Skeletal muscle satellite cell (primary cell): Measurements from ENCODE around the gene CDK3. TPM values are rescaled to one million over a fixed set of nuclear protein-coding genes. Genes with fewer than 3 reads are reported as not detected.
A peak's percentile ranks its signal among the peaks of the same experiment; 100 is the strongest.
"Not testable (repeated sequence)": the region's sequence is repeated elsewhere in the genome, so short reads cannot be mapped to it uniquely, and the experiment has no call there.

ENCODE experiments used
- H3K27me3 ChIP-seq: 2 replicates; pipeline ENCODE4 v1.7.0; 2013; ENCODE audit warnings: low read length; ENCODE audit not compliant: control insufficient read depth, insufficient read depth
- H3K36me3 ChIP-seq: 2 replicates; pipeline ENCODE4 v1.7.0; 2013; ENCODE audit warnings: mild to moderate bottlenecking, control low read depth, low read length; ENCODE audit not compliant: insufficient read depth
- H3K4me1 ChIP-seq: 2 replicates; pipeline ENCODE4 v1.7.0; 2013; ENCODE audit warnings: low read length; ENCODE audit not compliant: control insufficient read depth, insufficient read depth
- H3K4me2 ChIP-seq: 2 replicates; pipeline ENCODE4 v1.7.0; 2013; ENCODE audit warnings: mild to moderate bottlenecking, low read length
- H3K4me3 ChIP-seq: 2 replicates; pipeline ENCODE4 v1.7.0; 2013; ENCODE audit warnings: low read length
- H3K9ac ChIP-seq: 2 replicates; pipeline ENCODE4 v1.7.0; 2013; ENCODE audit warnings: mild to moderate bottlenecking, low read depth, low read length, moderate library complexity
- H3K9me3 ChIP-seq: replicated peaks from 2 replicates; pipeline ENCODE4 v1.7.0; 2013; ENCODE audit warnings: mild to moderate bottlenecking, control low read depth, low read length
- total RNA-seq: library from RNA; depleted of rRNA; stranded (reverse); fragments of >200 nt; gene quantifications from 2 replicates; pipeline ENCODE4 v1.2.3, GENCODE V29; 2012; rRNA removed

CDK3 gene
- total RNA-seq = 1.0 TPM in 1 of 2 replicates, not detected in the other

- Histone ChIP-seq H3K4me3 (no peak within 1 kb of the TSS), H3K4me2 (no peak within 1 kb of the TSS), H3K4me1 (peaks cover 22% of the 10 kb centered on the region), H3K9ac (no peak within 1 kb of the TSS), H3K9me3 (no peaks in the 10 kb centered on the region), H3K27me3 (no peaks in the 10 kb centered on the region), H3K36me3 (peaks cover 8% of the 10 kb centered on the region)
Observed at GRCh38 chr17:76000755-76001521, at the start of gene CDK3. CDK3 (plus strand) TSS chr17:76000855; CDS start chr17:76001426, 571 bp downstream.

GRCh38 chr17:75950855-75951554, 49.6 kb upstream of the CDK3 start:
- Histone ChIP-seq H3K27me3 (no peaks in the 10 kb centered on the region), H3K36me3 (peaks cover 74% of the 10 kb centered on the region)

GRCh38 chr17:75959051-75959838, 41.4 kb upstream of the CDK3 start:
- no peaks in the 10 kb centered on the region for H3K27me3 ChIP-seq
- no peak overlapping the region for H3K4me3 ChIP-seq
- no peak overlapping the region for H3K9ac ChIP-seq
- H3K4me1 ChIP-seq = no peaks in the 10 kb centered on the region
- no peaks in the 10 kb centered on the region for H3K9me3 ChIP-seq
- peaks cover 14% of the 10 kb centered on the region for H3K36me3 ChIP-seq
- H3K4me2 ChIP-seq = no peak overlapping the region

More at GRCh38 chr17:75950855-75951554, 49.6 kb upstream of the CDK3 start:
- no peaks in the 10 kb centered on the region for H3K9me3 ChIP-seq
- H3K4me2 ChIP-seq = no peak overlapping the region
- no peak overlapping the region for H3K4me3 ChIP-seq
- H3K4me1 ChIP-seq = peaks cover 18% of the 10 kb centered on the region
- H3K9ac ChIP-seq = no peak overlapping the region

GRCh38 chr17:75959839-75960511, 40.7 kb upstream of the CDK3 start:
- H3K27me3 ChIP-seq = no peaks in the 10 kb centered on the region
- H3K4me2 ChIP-seq = no peak overlapping the region
- H3K4me1 ChIP-seq = no peaks in the 10 kb centered on the region
- peaks cover 15% of the 10 kb centered on the region for H3K36me3 ChIP-seq
- no peak overlapping the region for H3K9ac ChIP-seq
- no peaks in the 10 kb centered on the region for H3K9me3 ChIP-seq
- H3K4me3 ChIP-seq = no peak overlapping the region

GRCh38 chr17:75965468-75965867, 35.2 kb upstream of the CDK3 start:
- Histone ChIP-seq H3K4me1 (peaks cover 4% of the 10 kb centered on the region), H3K4me3 (no peak overlapping the region), H3K27me3 (no peaks in the 10 kb centered on the region), H3K9ac (no peak overlapping the region), H3K4me2 (no peak overlapping the region), H3K36me3 (peaks cover 3% of the 10 kb centered on the region), H3K9me3 (no peaks in the 10 kb centered on the region)

- not testable (repeated sequence) for H3K9me3 ChIP-seq, H3K4me1 ChIP-seq, H3K4me3 ChIP-seq, H3K27me3 ChIP-seq, H3K4me2 ChIP-seq, H3K9ac ChIP-seq
- H3K36me3 ChIP-seq = peaks cover 16% of the 10 kb centered on the region
Observed at GRCh38 chr17:75969044-75969443, 31.6 kb upstream of the CDK3 start.

GRCh38 chr17:75970011-75970523, 30.6 kb upstream of the CDK3 start:
- no peak overlapping the region for H3K4me2 ChIP-seq
- H3K9ac ChIP-seq = no peak overlapping the region
- peaks cover 13% of the 10 kb centered on the region for H3K36me3 ChIP-seq
- no peak overlapping the region for H3K4me3 ChIP-seq
- no peaks in the 10 kb centered on the region for H3K27me3 ChIP-seq
- no peaks in the 10 kb centered on the region for H3K9me3 ChIP-seq
- peaks cover 5% of the 10 kb centered on the region for H3K4me1 ChIP-seq

GRCh38 chr17:75970626-75971025, 30.0 kb upstream of the CDK3 start:
- H3K4me2 ChIP-seq = no peak overlapping the region
- no peaks in the 10 kb centered on the region for H3K9me3 ChIP-seq
- peaks cover 13% of the 10 kb centered on the region for H3K36me3 ChIP-seq
- no peak overlapping the region for H3K4me3 ChIP-seq
- H3K9ac ChIP-seq = no peak overlapping the region
- H3K27me3 ChIP-seq = no peaks in the 10 kb centered on the region
- peaks cover 5% of the 10 kb centered on the region for H3K4me1 ChIP-seq

- H3K9ac ChIP-seq, H3K27me3 ChIP-seq, H3K4me3 ChIP-seq, H3K4me2 ChIP-seq, H3K9me3 ChIP-seq: not testable (repeated sequence)
- Histone ChIP-seq H3K4me1 (peaks cover 17% of the 10 kb centered on the region), H3K36me3 (peaks cover 17% of the 10 kb centered on the region)
Observed at GRCh38 chr17:75975187-75975586, 25.5 kb upstream of the CDK3 start.

- no peak overlapping the region for H3K9ac ChIP-seq
- peaks cover 17% of the 10 kb centered on the region for H3K36me3 ChIP-seq
- peak overlapping the region; percentile 43 for H3K4me3 ChIP-seq
- H3K4me1 ChIP-seq = peaks cover 20% of the 10 kb centered on the region
- H3K9me3 ChIP-seq = no peaks in the 10 kb centered on the region
- H3K27me3 ChIP-seq = no peaks in the 10 kb centered on the region
- H3K4me2 ChIP-seq = peak overlapping the region; percentile 67
Observed at GRCh38 chr17:75975757-75976174, 24.9 kb upstream of the CDK3 start.
